Endothelial cell of umbilical vein (primary cell): ENCODE results near the gene MYO1G.

Experiments used
- JUN ChIP-seq: IDR thresholded peaks from 2 replicates; pipeline ENCODE4 v1.6.1; 2011; ENCODE audit warnings: borderline replicate concordance, low read depth; ENCODE audit not compliant: insufficient read length, insufficient read depth
- POLR2A ChIP-seq: IDR thresholded peaks from 2 replicates; pipeline ENCODE4 v1.6.1; 2012; ENCODE audit warnings: low read depth, mild to moderate bottlenecking, control low read depth, low read length
- POLR2AphosphoS5 ChIP-seq: IDR thresholded peaks from 2 replicates; pipeline ENCODE4 v1.6.1; 2012; ENCODE audit warnings: low read depth, mild to moderate bottlenecking, control low read depth, low read length, moderate library complexity; ENCODE audit not compliant: insufficient read depth
- TF ChIP-seq, protein P1 (sequence below), 2 donors: IDR thresholded peaks; 1 replicate in 1 of 2; 2 replicates in 1 of 2; pipeline ENCODE4 v1.5.1; 2011; ENCODE audit warnings: low read length in 2 of 2, mild to moderate bottlenecking in 2 of 2, moderate library complexity in 2 of 2, control low read depth in 1 of 2, inconsistent platforms in 1 of 2, low read depth in 1 of 2; ENCODE audit not compliant: insufficient read depth in 1 of 2; ENCODE audit errors: extremely low read depth in 1 of 2
- TF ChIP-seq, protein P2 (sequence below): IDR thresholded peaks from 2 replicates; pipeline ENCODE4 v1.6.1; 2011; ENCODE audit not compliant: insufficient read depth, insufficient read length

DNA sequence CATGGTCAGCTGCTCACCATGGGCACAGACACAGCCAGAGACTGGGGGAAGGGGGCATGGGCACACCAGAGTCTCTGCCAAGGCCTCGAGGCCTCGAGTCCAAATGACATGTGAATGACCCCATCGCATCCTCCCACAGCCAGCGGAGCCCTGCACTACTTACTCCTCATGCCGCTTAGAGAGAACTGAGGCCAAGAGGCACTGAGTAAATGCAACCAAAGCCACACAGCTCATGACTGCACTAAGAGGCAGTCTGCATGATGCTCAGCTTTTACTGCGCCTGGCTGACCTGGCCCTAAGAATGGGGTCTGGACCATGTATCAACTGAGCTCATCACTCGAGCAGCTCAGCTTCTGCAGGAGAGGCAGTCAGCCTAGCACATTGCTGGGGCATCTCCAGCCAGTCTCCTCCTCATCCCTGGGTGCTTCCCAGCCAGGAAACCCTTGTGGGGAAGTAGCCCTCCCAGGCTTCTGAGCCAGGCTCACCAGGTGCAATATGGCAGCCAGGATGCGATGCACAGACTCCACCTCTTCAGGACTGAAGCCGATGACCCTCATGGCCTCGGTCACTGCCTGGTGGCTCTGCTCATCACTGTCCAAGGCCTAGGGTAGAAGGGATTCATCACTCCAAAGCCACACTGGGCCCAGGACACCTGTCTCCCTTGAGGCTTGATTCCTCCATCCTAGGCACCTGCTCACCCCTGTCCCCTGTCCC, 7.5 kb downstream of the MYO1G start:
- TF ChIP-seq POLR2A: no peak
- TF ChIP-seq, protein P1, sequence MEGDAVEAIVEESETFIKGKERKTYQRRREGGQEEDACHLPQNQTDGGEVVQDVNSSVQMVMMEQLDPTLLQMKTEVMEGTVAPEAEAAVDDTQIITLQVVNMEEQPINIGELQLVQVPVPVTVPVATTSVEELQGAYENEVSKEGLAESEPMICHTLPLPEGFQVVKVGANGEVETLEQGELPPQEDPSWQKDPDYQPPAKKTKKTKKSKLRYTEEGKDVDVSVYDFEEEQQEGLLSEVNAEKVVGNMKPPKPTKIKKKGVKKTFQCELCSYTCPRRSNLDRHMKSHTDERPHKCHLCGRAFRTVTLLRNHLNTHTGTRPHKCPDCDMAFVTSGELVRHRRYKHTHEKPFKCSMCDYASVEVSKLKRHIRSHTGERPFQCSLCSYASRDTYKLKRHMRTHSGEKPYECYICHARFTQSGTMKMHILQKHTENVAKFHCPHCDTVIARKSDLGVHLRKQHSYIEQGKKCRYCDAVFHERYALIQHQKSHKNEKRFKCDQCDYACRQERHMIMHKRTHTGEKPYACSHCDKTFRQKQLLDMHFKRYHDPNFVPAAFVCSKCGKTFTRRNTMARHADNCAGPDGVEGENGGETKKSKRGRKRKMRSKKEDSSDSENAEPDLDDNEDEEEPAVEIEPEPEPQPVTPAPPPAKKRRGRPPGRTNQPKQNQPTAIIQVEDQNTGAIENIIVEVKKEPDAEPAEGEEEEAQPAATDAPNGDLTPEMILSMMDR (IDR thresholded peaks at IDR 0.05; ENCODE audit: extremely low read depth in 1 of 2, insufficient read depth in 1 of 2, low read depth in 1 of 2, low read length in 2 of 2): no peak
- TF ChIP-seq, protein P2, sequence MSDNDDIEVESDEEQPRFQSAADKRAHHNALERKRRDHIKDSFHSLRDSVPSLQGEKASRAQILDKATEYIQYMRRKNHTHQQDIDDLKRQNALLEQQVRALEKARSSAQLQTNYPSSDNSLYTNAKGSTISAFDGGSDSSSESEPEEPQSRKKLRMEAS: no peak
- TF ChIP-seq POLR2AphosphoS5: no peak
- no peak for TF ChIP-seq JUN
